ENCODE data around the gene ADAD2. TPM values are rescaled to one million over a fixed set of nuclear protein-coding genes. Genes with fewer than 3 reads are reported as not detected.

ADAD2 gene
- total and polyA plus RNA-seq, 9 of the 15 experiments (the other 6 are each of a cell fraction or from before 2014, with no cell fraction given) = 0.07 TPM; not detected in 8

- TF ChIP-seq, protein P1, sequence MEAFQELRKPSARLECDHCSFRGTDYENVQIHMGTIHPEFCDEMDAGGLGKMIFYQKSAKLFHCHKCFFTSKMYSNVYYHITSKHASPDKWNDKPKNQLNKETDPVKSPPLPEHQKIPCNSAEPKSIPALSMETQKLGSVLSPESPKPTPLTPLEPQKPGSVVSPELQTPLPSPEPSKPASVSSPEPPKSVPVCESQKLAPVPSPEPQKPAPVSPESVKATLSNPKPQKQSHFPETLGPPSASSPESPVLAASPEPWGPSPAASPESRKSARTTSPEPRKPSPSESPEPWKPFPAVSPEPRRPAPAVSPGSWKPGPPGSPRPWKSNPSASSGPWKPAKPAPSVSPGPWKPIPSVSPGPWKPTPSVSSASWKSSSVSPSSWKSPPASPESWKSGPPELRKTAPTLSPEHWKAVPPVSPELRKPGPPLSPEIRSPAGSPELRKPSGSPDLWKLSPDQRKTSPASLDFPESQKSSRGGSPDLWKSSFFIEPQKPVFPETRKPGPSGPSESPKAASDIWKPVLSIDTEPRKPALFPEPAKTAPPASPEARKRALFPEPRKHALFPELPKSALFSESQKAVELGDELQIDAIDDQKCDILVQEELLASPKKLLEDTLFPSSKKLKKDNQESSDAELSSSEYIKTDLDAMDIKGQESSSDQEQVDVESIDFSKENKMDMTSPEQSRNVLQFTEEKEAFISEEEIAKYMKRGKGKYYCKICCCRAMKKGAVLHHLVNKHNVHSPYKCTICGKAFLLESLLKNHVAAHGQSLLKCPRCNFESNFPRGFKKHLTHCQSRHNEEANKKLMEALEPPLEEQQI (IDR thresholded peaks at IDR 0.05) = no peak
- TF ChIP-seq RFX1 (IDR thresholded peaks at IDR 0.05) = no peak
- TF ChIP-seq ZBTB8A (IDR thresholded peaks at IDR 0.05; ENCODE audit: partially characterized antibody) = no peak
- no peak for TF ChIP-seq CHD7 (IDR thresholded peaks at IDR 0.05; ENCODE audit: low read depth, low read length)
- TF ChIP-seq RUNX1 (IDR thresholded peaks at IDR 0.05; ENCODE audit: low read depth) = no peak
These were observed 11.2 kb upstream of the ADAD2 start (continued) for GRCh38 chr16:84179612-84180320.

Data from K562 (cell line).